ENCODE data around the gene NOLC1.

GRCh38 chr10:102211615-102212299, 59.6 kb downstream of the NOLC1 start:
- TF ChIP-seq CTCF (conservative IDR thresholded peaks at IDR 0.05; ENCODE audit: low read depth, low read length) (no peak), MAZ (IDR thresholded peaks at IDR 0.05; ENCODE audit: borderline replicate concordance, low read depth, low read length) (no peak), SMC3 (IDR thresholded peaks at IDR 0.05; ENCODE audit: low read depth, low read length) (no peak), RAD21 (IDR thresholded peaks at IDR 0.05; ENCODE audit: low read length) (no peak), RFX5 (IDR thresholded peaks at IDR 0.05; ENCODE audit: low read depth, low read length) (no peak), POLR2A (IDR thresholded peaks at IDR 0.05; ENCODE audit: low read depth, low read length) (no peak), BHLHE40 (IDR thresholded peaks at IDR 0.05; ENCODE audit: low read depth, low read length) (no peak), CEBPB (IDR thresholded peaks at IDR 0.05; ENCODE audit: low read depth, low read length) (no peak), MXI1 (IDR thresholded peaks at IDR 0.05; ENCODE audit: borderline replicate concordance, low read depth, low read length) (no peak), MAFK (IDR thresholded peaks at IDR 0.05; ENCODE audit: low read depth, low read length) (no peak)

Data from IMR-90 (cell line).